SK-N-SH treated with all-trans-retinoic acid at 6 μM for 48 hours (cell line): ENCODE measurements around the gene FOXO3.

ENCODE experiments used
- ATAC-seq: fragments of 200-7000 bp; cut with Tn5 transposase; 3 replicates; pipeline ENCODE4 v1.9.1; 2020; ENCODE audit warnings: mild to moderate bottlenecking, moderate library complexity
- ARNTL ChIP-seq: fragments of 450-650 bp; formaldehyde crosslinking; IDR thresholded peaks from 2 replicates; pipeline ENCODE4 v1.5.0; 2020; ENCODE audit warnings: low read depth, mild to moderate bottlenecking, moderate library complexity, borderline replicate concordance
- BACH2 ChIP-seq: fragments of 250-450 bp; sonication (Bioruptor Pico); IDR thresholded peaks from 2 replicates; pipeline ENCODE4 v1.9.0; 2021; ENCODE audit warnings: mild to moderate bottlenecking, borderline replicate concordance
- CREB5 ChIP-seq: fragments of 250-450 bp; sonication (Bioruptor Pico); IDR thresholded peaks from 2 replicates; pipeline ENCODE4 v1.5.1; 2020; ENCODE audit warnings: low read depth, mild to moderate bottlenecking, moderate library complexity
- CSDC2 ChIP-seq: fragments of 250-450 bp; sonication (Bioruptor Pico); IDR thresholded peaks from 2 replicates; pipeline ENCODE4 v1.5.0; 2020; ENCODE audit warnings: mild to moderate bottlenecking, moderate library complexity
- CSRNP3 ChIP-seq: fragments of 250-450 bp; sonication (Bioruptor Pico); IDR thresholded peaks from 2 replicates; pipeline ENCODE4 v1.5.1; 2021; ENCODE audit warnings: mild to moderate bottlenecking, moderate library complexity
- GLIS3 ChIP-seq: fragments of 250-450 bp; sonication (Bioruptor Pico); IDR thresholded peaks from 2 replicates; pipeline ENCODE4 v1.5.0; 2020; ENCODE audit warnings: mild to moderate bottlenecking, moderate library complexity
- ISL1 ChIP-seq: fragments of 250-450 bp; sonication (Bioruptor Pico); IDR thresholded peaks from 2 replicates; pipeline ENCODE4 v2.1.2; 2022; ENCODE audit warnings: mild to moderate bottlenecking, moderate library complexity
- OSR1 ChIP-seq: fragments of 250-450 bp; sonication (Bioruptor Pico); IDR thresholded peaks from 2 replicates; pipeline ENCODE4 v1.8.0; 2022; ENCODE audit warnings: moderate library complexity, mild to moderate bottlenecking, inconsistent platforms
- PATZ1 ChIP-seq: fragments of 250-450 bp; sonication (Bioruptor Pico); IDR thresholded peaks from 2 replicates; pipeline ENCODE4 v1.8.0; 2020; ENCODE audit warnings: mild to moderate bottlenecking, moderate library complexity, borderline replicate concordance
- PPARA ChIP-seq: fragments of 250-450 bp; sonication (Bioruptor Pico); IDR thresholded peaks from 2 replicates; pipeline ENCODE4 v1.5.0; 2020; ENCODE audit warnings: mild to moderate bottlenecking, borderline replicate concordance
- RARB ChIP-seq: fragments of 250-450 bp; sonication (Bioruptor Pico); IDR thresholded peaks from 2 replicates; pipeline ENCODE4 v1.8.0; 2021; ENCODE audit warnings: mild to moderate bottlenecking, moderate library complexity
- SNAI2 ChIP-seq: fragments of 250-450 bp; sonication (Bioruptor Pico); IDR thresholded peaks from 2 replicates; pipeline ENCODE4 v1.5.0; 2020; ENCODE audit warnings: mild to moderate bottlenecking, moderate library complexity
- TCF4 ChIP-seq: fragments of 250-450 bp; sonication (Bioruptor Pico); IDR thresholded peaks from 2 replicates; pipeline ENCODE4 v1.8.0; 2021; ENCODE audit warnings: mild to moderate bottlenecking, moderate library complexity, borderline replicate concordance
- TOX ChIP-seq: fragments of 250-450 bp; sonication (Bioruptor Pico); IDR thresholded peaks from 2 replicates; pipeline ENCODE4 v1.8.0; 2021; ENCODE audit warnings: mild to moderate bottlenecking, moderate library complexity, borderline replicate concordance
- TSHZ2 ChIP-seq: fragments of 250-450 bp; sonication (Bioruptor Pico); IDR thresholded peaks from 2 replicates; pipeline ENCODE4 v1.5.0; 2020; ENCODE audit warnings: mild to moderate bottlenecking, moderate library complexity
- ZC3H10 ChIP-seq: fragments of 250-450 bp; sonication (Bioruptor Pico); IDR thresholded peaks from 2 replicates; pipeline ENCODE4 v1.5.1; 2021; ENCODE audit warnings: mild to moderate bottlenecking, moderate library complexity
- ZFP3 ChIP-seq: fragments of 250-450 bp; sonication (Bioruptor Pico); IDR thresholded peaks from 2 replicates; pipeline ENCODE4 v1.5.0; 2020; ENCODE audit warnings: mild to moderate bottlenecking, moderate library complexity
- ZFP30 ChIP-seq: fragments of 450-650 bp; formaldehyde crosslinking; IDR thresholded peaks from 2 replicates; pipeline ENCODE4 v1.5.0; 2022; ENCODE audit warnings: mild to moderate bottlenecking, moderate library complexity
- ZNF565 ChIP-seq: fragments of 450-650 bp; formaldehyde crosslinking; conservative IDR thresholded peaks from 2 replicates; pipeline ENCODE4 v1.5.0; 2020; ENCODE audit warnings: low read depth, mild to moderate bottlenecking, moderate library complexity
- ZNF70 ChIP-seq: fragments of 450-650 bp; formaldehyde crosslinking; IDR thresholded peaks from 2 replicates; pipeline ENCODE4 v1.5.0; 2020; ENCODE audit warnings: mild to moderate bottlenecking, moderate library complexity
- ZNF8 ChIP-seq: fragments of 450-650 bp; formaldehyde crosslinking; IDR thresholded peaks from 2 replicates; pipeline ENCODE4 v1.5.0; 2020; ENCODE audit warnings: mild to moderate bottlenecking, moderate library complexity

The FOXO3 gene

GRCh38 chr6:108598305-108598863, 37.7 kb downstream of the FOXO3 start:
- ATAC-seq = peak; percentile 58
- TF ChIP-seq PATZ1 (CRISPR knock-in tag) = peak; percentile 77; the same call in 1 of the 2 replicates
- TF ChIP-seq RARB (CRISPR knock-in tag) = no peak
- TF ChIP-seq ZNF8 = no peak
- TF ChIP-seq GLIS3 (CRISPR knock-in tag) = no peak
- TF ChIP-seq ZFP3 = no peak
- no peak for TF ChIP-seq ZC3H10 (CRISPR knock-in tag)
- TF ChIP-seq ARNTL = no peak
- TF ChIP-seq ISL1 (CRISPR knock-in tag) = peak; percentile 52

- no peak for ATAC-seq
- TF ChIP-seq RARB (CRISPR knock-in tag) (no peak), TCF4 (CRISPR knock-in tag) (no peak), GLIS3 (CRISPR knock-in tag) (no peak), ZNF565 (CRISPR knock-in tag) (no peak), ZNF70 (CRISPR knock-in tag) (no peak), ISL1 (CRISPR knock-in tag) (no peak), CSDC2 (CRISPR knock-in tag) (no peak), SNAI2 (no peak), CREB5 (CRISPR knock-in tag) (no peak), OSR1 (no peak), TOX (CRISPR knock-in tag) (no peak), PATZ1 (CRISPR knock-in tag) (no peak), CSRNP3 (CRISPR knock-in tag) (no peak), TSHZ2 (CRISPR knock-in tag) (no peak), ZNF8 (no peak), ARNTL (no peak), ZFP3 (no peak)
- TF ChIP-seq, all 23 proteins: peak for 0
These were observed 43.4 kb downstream of the FOXO3 start for GRCh38 chr6:108604156-108604555.

GRCh38 chr6:108606250-108606690, 45.6 kb downstream of the FOXO3 start:
- no peak; the same call in 2 of the 3 replicates for ATAC-seq
- TF ChIP-seq ZFP30 (CRISPR knock-in tag) = no peak
- TF ChIP-seq ZNF8 = no peak
- no peak for TF ChIP-seq OSR1
- no peak for TF ChIP-seq BACH2
- TF ChIP-seq ZNF565 (CRISPR knock-in tag) = no peak
- no peak for TF ChIP-seq RARB (CRISPR knock-in tag)
- no peak for TF ChIP-seq ZFP3
- TF ChIP-seq ARNTL = no peak
- TF ChIP-seq CREB5 (CRISPR knock-in tag) = no peak
- no peak for TF ChIP-seq PPARA (CRISPR knock-in tag)
- TF ChIP-seq GLIS3 (CRISPR knock-in tag) = no peak
- no peak for TF ChIP-seq TSHZ2 (CRISPR knock-in tag)
- TF ChIP-seq ISL1 (CRISPR knock-in tag) = no peak
- no peak for TF ChIP-seq ZC3H10 (CRISPR knock-in tag)
